ENCODE data around the gene MISP3. TPM values are rescaled to one million over a fixed set of nuclear protein-coding genes. Genes with fewer than 3 reads are reported as not detected.

The MISP3 gene
- total and polyA plus RNA-seq, 8 donors, result 1.9 to 10.8 (median 2.6) TPM

GRCh38 chr19:14061751-14062557, 10.6 kb upstream of the MISP3 start, which contains the start of gene PALM3:
Gene PALM3, minus strand, starts transcription at chr19:14062076. Its CDS starts 96 bp downstream, at chr19:14061980.
- H3K27me3 ChIP-seq, result peaks cover 11 to 56% of the 10 kb centered on the region in 2 donors
- no peak within 1 kb of the TSS for H3K27ac ChIP-seq
- intact Hi-C loops (cut with DNase I), result loop anchor here in 1 of 2 donors (10.0 kb wide), 1 partner anchor 177 kb away; no protein-coding TSS in a partner anchor
- DNase-seq (peak in 2 of 4 donors; percentile 59 to 73), ATAC-seq (peak; percentile 90)
- peaks cover 0 to 22% of the 10 kb centered on the region in 2 donors for H3K4me1 ChIP-seq
- H3K4me3 ChIP-seq, result peak within 1 kb of the TSS in 1 of 2 donors; percentile 33
- H3K9me3 ChIP-seq, result no peaks in the 10 kb centered on the region
- no peak for TF ChIP-seq CTCF (IDR thresholded peaks at IDR 0.05)
- H3K36me3 ChIP-seq, result no peaks in the 10 kb centered on the region

DNA sequence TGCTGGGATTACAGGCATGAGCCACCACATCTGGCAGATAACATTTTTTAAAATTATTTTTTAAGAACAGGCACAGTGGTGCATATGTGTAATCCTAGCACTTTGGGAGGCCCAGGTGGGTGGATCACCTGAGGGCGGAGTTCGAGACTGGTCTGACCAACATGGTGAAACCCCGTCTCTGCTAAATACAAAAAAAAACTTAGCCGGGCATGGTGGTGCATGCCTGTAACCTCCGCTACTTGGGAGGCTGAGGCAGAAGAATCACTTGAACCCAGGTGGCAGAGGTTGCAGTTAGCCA, 10.1 kb upstream of the MISP3 start:
- no peak for TF ChIP-seq CTCF (IDR thresholded peaks at IDR 0.05)
- Histone ChIP-seq H3K27ac (no peak overlapping the region), H3K27me3 (peaks cover 11 to 50% of the 10 kb centered on the region in 2 donors), H3K36me3 (no peaks in the 10 kb centered on the region), H3K9me3 (no peaks in the 10 kb centered on the region), H3K4me3 (no peak overlapping the region), H3K4me1 (peaks cover 0 to 17% of the 10 kb centered on the region in 2 donors)
- intact Hi-C loops (cut with DNase I), result loop anchor here in 1 of 2 donors (10.0 kb wide), 1 partner anchor 178 kb away; no protein-coding TSS in a partner anchor
- ATAC-seq (no peak), DNase-seq (no peak)

DNA sequence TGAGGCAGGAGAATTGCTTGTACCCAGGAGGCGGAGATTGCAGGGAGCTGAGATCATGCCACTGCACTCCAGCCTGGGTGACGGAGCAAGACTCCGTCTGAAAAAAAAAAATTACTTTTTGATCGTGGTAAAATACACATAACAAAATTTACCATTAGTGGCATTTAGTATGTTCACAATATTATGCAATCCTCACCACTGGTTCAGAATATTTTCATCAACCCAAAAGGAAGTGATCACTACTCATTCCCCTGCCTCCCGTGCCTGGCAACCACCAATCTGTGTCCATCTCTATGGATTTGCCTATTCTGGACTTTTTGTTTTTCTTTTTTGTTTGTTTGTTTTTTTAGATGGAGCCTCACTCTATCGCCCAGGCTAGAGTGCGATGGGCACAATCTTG, 9.5 kb upstream of the MISP3 start:
- Histone ChIP-seq H3K9me3 (no peaks in the 10 kb centered on the region), H3K4me3 (no peak overlapping the region), H3K27ac (no peak overlapping the region), H3K4me1 (peaks cover 0 to 13% of the 10 kb centered on the region in 2 donors), H3K36me3 (no peaks in the 10 kb centered on the region), H3K27me3 (peaks cover 11 to 44% of the 10 kb centered on the region in 2 donors)
- intact Hi-C loops (cut with DNase I), result loop anchor here in 1 of 2 donors (10.0 kb wide), 1 partner anchor 178 kb away; no protein-coding TSS in a partner anchor
- no peak for DNase-seq
- TF ChIP-seq CTCF (IDR thresholded peaks at IDR 0.05), result no peak
- no peak for ATAC-seq

- intact Hi-C loops (cut with DNase I), result loop anchor here in 1 of 2 donors (10.0 kb wide), 1 partner anchor 181 kb away; no protein-coding TSS in a partner anchor
- TF ChIP-seq CTCF (IDR thresholded peaks at IDR 0.05), result no peak
- ATAC-seq, result no peak
Measured at GRCh38 chr19:14066134-14066533, 6.5 kb upstream of the MISP3 start.

GRCh38 chr19:14070268-14071050, 2.1 kb upstream of the MISP3 start:
- Histone ChIP-seq H3K4me1 (peaks cover 14 to 38% of the 10 kb centered on the region in 2 donors), H3K27me3 (peaks cover 0 to 14% of the 10 kb centered on the region in 2 donors), H3K9me3 (no peaks in the 10 kb centered on the region), H3K27ac (no peak overlapping the region), H3K36me3 (no peaks in the 10 kb centered on the region), H3K4me3 (no peak overlapping the region)
- no peak for TF ChIP-seq CTCF (IDR thresholded peaks at IDR 0.05)
- DNase-seq (no peak), ATAC-seq (no peak)
- intact Hi-C loops (cut with DNase I), result no loop called here

More at GRCh38 chr19:14066134-14066533, 6.5 kb upstream of the MISP3 start:
- Histone ChIP-seq H3K27me3 (peaks cover 0 to 14% of the 10 kb centered on the region in 2 donors), H3K9me3 (no peaks in the 10 kb centered on the region), H3K4me3 (no peak overlapping the region), H3K27ac (no peak overlapping the region), H3K4me1 (no peaks in the 10 kb centered on the region), H3K36me3 (no peaks in the 10 kb centered on the region)
- DNase-seq, result no peak

All from left lung (tissue), 10 donors.